HS-27A (cell line): Measurements from ENCODE around the gene TGM2.

ENCODE experiments used
- DNase-seq: peaks from one replicate; pipeline ENCODE4 v3.0.0-alpha.2; 2012; ENCODE audit warnings: low read depth, missing footprints

Gene TGM2

DNA sequence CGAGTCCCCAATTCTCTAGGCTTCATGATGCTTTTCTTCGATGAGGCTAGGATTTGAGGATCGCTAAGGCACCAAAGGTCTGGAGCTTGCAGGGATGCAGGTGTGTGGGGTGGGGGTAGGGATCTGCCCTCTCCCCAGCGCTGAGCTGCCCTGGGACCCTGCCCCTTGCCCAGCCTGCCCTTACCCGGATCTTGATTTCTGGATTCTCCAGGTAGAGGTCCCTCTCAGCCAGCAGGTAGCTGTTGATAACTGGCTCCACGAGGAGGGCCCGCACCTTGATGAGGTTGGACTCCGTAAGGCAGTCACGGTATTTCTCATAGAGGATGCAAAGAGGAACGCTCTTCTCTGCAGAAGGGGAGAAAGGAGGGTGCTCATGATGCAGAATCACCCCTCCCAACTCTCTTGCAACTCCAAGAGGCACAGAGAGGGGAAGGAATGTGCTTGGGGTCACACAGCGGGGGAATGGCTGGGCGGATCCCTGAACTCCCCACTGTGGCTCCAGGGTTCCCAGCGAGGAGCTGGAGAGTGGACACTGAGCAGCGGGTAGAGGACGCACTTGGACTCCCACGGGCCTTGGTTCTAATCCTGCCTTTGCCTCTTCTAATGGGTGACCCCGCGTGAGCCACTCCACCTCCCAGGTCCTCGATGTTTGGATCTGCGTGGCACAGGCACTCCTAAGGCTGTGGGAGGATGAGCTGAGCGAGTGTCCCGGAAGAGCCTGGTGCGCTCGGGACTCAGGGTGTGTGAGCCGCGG is 32.7 kb downstream of the TGM2 start:
- no peak for DNase-seq

DNA sequence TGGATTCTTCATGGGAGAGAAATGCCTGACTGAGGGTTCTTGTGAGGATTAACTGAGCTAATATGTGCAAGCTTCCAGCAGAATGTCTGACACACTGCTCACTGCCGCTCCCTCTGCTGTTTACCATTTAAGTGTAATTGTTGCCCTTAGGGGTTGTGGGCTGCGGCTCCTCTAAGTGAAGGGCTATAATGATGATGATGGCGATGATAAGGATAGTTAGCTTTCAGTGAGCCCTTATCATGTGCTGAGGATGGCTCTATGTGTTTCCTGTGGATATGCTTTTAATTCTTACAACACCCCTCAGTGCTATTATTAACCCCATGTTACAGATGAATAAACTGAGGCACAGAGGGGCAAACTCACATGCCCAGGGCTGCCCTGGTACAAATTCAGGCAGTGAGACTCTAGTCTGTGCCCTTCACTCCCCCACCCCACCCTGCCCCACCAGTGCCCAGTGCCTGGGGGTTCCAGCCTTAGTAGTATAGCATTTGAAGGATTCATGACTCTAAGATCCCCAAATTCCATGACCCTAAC is 33.4 kb downstream of the TGM2 start:
- DNase-seq = no peak

DNA sequence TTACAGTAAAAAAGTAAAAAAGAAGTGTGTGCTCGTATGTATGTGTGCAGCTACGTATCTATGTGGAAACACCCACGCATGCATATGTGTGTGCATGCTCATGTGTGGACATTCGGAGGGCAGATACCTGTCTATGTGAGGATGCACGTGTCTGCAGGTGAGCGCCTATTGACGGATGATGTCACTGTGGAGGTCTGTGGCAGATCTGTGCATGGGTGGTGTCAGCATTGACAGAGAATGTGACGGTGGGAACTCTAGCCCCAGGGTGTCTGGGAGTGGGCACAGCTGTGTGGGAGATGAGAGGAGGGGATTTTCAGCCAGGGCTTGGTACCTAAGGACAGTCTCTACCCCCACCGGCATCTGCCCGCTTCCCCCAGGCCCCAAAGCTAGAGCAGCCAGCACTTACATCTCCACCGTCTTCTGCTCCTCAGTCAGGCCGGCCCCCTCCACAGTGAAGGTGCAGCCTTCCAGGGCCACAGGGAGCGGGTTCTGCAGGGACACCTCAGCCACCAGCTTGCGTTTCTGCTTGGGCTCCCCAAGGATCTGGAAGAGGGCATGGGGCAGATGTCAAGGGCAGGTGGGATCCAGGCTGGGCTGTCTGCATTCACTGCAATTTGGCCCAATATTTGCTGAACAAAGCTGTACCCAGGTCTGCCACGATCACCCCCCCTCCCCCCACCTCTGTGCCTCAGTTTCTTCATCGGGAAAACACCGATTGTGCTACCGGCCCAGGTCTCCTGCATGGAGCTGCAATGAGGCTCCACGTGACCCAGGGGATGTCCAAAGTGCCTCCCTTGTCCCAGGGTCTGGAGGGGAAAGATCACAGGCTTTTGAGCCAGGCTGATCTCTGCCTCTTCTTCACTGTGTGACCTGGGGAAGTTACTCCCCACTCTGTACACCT is 34.1 kb downstream of the TGM2 start:
- no peak for DNase-seq

DNA sequence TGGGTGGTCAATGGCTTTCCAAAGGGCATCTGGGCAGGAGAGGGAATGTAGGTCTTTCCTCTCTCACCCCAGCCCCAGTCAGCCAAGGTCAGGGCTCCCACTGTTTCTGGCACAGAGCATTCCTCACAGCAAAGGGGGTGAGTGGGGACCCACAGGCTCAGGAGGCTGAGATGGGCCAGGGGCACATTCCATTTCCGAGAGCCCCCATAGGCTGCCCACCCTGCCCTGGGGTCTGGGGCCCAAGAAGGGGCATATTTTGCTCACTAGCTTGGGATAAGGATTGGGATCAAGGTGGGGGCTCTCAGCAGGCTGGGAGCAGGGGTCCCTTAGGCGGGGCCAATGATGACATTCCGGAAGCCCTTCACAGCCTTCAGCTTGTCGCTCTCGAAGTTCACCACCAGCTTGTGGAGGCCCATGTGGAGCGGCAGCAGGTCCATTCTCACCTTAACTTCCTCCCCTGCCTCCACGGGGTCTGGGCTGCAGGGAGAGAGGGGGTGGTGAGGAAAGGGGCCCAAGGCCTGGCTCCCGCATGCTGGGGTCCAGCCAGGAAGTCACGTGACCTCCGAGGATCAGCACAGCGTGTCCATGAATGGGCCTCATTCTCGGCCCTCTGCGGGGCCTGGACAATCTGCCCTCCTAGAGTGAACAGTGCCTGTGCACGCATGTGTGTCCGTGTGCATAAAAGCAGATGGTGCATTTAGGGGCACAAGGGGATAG is 35.0 kb downstream of the TGM2 start:
- no peak for DNase-seq

DNA sequence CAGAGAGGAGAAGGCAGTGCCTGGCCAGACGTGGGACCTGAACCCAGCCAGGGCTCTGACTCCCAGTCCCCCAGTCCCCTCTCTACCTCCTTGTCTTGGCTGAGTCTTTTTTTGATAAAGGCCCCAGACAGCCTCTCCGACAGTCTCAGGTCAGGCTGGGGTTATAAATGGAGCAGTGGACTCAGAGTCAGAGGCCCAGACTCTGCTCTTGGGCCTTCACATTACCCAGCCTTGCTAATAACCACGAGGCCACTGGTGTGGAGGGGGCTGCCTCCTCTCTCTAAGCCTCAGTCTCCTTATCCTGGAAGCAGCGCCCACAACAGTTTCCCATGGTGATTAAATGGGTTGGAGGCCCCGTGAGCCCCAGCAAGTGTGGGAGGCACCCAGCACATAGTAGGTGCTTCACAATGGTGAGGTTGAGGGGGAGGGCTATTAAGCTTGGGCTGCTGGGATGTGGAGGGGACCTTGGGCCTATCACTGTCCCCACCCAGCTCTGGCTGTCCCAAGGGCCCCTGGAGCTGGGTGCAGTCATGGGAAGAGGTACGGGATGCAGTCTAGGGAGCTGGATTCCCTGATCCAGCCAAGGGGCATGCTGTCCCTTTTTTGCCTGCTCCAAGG is 35.7 kb downstream of the TGM2 start:
- DNase-seq = no peak

DNA sequence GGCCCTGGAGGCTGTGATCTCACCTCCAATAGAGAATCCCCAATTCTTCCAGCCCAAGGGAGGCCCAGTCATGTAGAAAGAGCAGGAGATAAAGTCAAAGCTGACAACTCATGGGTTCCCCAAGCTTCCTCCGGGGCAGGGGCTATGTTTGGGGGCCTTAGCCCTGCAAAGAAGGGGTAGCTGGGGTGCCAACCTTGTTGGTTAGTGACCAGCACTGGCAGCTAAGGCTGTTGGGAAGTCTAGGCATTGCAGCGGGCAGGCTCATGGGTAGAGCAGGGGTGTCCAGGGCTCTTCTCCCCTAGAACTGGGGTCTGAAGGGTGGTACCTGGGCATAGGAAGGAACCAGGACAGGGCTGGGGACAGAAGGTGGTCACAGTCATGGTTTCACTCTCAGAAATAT is 36.4 kb downstream of the TGM2 start:
- DNase-seq = no peak

DNA sequence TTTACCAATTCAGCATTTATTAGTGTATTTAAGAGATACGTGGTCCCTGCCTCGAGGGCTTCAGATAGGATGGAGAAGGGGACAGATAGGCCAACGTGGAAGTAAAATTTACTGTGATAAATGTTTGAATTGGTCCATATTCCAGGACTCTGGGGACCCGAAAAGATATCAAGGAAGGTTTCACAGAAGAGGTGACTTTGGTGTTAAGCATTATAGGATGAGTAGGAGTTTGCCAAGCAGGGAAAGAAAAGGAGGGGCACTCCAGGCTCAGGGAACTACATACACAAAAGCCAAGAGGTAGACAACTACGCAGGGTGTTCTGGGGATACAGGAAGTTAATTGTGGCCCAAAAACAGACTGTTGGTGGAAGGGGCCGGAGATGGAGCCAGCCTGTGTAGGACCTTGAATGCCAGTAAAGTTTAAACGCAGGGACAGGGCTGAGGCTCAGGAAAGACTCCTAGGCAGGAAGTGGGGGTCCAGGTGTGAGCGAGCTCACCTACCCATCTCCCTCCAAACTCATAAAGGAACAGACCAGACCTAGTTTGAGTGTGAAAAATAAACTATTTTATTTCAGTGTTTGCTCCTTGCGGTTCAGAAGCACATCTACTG is 37.0 kb downstream of the TGM2 start:
- DNase-seq = no peak

DNA sequence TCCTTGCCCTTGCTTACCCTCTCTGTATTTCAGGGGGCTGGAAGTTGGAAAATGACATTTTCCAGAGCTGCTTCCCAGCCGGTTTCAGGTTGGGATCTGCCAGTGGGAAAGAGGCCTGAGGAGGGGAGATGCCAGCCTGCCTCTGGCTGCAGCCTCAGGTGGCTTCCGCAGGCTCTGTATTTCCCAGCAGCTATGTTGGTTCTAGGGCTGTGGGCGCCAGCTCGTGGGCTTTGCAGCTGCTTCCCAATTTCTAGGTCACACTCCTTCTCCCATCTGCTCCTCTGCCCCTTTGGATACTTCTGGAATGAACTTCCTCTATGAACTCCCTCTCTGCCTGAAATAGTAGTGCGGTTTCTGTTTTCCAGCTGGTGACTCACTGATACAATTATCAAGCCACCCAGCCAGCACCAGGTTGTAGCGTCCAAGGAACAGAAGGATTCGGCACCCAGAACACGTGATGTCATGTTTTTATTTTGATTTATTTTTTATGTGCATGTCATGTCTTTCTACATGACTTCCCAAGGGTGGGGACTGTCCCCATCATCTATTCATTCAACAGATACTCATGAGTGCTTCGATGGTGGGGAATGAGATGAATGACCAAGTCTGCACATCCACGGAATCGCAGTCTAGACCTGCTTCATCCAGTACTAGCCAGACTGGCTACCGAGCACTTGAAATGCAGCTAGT is 38.0 kb downstream of the TGM2 start:
- DNase-seq = peak; percentile 81

DNA sequence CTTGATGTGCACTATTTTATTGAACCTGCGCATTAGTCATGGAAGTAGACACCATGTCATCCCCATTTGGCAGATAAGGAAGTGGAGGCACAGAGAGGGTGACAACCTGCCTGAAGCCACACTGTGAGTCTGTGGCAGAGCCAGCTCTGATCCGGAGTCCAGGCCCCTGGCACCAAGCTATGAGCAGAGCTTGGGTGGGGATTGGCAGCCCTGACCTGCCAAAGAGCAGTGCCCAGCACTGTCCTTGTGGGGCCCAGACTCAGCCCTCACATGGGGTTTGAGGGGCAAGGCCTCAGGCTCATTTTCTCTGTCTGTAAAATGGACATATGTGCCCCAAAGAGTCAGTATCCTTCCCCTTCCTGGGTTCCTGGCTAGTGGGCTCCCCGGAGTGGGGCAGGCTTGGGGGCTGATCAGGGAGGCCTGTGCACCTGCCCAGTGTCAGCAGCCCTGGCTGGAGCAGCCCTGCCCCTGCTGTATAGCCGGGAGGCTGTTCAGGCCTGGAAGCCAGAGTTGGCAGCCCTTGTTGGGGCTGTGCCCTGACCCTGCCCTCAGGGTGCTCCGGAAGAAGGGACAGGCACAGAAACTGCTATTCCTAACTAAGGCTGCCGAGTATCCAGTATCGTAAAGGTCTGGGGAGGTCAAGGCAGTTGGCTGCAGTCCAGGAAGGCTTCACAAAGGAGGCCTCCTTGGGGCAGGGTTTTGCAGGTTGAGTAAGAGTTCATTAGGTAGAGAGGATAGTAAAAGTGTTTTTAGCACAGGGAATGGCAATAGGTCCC is 38.7 kb downstream of the TGM2 start:
- DNase-seq = no peak

DNA sequence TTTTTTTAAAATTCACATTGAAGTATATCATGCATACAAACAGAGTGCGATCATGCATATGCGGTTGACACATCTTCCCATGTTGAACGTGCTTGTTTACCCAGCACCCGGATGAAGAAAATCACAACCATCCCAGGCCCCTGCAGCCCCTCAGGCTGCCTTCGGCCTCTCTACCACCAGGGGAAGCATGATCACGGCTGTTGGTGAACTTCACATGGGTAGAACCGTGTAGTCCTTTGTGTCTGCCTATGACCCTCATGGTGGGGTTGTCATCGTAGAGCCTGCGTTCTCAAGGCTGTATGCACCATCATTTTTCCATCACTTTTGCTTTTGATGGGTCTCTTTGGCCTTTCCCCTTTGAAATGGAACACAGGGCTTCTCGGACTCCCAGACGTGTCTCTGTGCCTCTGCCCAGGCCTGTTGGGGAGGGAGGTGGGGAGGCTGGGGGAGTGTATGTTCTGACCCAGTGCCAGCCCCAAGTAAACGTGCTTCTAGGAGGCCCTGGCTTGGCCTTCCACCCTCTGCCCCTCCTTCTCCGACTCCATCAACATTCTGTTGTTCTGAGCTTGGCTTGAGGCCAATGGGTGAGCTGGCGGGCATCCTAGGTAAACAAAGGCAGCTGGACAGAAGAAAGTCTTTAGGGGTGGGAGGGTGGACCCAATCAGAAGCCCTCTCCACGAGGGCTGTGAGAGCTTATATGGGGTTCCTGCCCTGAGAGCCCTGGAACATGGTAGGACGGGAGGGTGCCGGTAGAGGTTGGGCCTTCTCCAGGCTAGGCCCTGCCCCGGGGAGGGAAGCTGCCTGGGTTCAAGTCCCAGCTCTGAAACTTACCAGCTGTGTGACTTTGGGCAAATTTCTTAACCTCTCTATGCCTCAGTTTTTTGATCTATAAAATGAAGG is 39.7 kb downstream of the TGM2 start:
- no peak for DNase-seq

DNA sequence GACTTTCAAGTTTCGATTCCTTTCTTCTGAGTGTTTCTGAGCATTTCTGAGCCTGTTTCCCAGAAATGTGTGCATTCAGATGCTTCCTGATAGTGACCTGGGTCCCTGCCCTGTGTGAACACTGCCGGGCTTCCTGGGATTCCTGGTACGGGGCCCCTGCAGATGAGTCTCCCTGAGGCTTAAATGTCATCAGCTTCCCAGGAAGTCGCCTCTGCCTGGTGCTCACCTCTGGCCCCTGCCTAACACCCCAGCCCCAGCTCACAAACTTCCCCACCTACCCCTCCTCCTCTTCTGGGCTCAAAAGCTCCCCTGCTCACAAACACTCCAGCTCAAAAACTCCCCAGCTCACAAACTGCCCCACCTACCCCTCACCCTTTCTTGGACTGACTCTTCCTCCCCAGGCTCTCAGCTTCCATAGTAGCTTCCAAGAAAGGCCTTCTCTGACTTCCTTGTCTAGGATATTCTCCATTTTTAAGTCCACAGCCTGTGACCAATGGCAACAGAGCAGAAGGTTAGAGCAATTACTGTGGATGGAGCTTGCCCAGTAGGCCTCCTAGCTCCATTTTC is 42.0 kb downstream of the TGM2 start:
- no peak for DNase-seq

DNA sequence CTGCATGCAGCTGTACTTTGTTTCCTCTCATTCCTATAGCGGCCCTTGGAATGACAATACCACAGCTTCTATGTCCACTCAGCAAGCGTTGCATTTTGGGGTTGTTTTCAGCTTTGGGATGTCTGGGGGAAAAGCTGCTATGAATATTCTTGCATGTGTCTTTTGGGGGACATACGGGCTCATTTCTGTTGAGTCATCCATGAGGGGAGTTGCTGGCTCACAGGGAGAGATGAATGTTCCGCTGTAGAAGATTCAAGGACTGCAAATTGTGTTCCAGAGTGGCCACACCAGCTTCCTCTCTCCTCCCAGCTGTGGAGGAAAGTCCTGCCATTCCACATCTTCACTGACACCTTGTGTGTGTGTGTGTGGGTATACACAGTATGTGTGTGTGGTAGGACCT is 43.3 kb downstream of the TGM2 start:
- DNase-seq = no peak

DNA sequence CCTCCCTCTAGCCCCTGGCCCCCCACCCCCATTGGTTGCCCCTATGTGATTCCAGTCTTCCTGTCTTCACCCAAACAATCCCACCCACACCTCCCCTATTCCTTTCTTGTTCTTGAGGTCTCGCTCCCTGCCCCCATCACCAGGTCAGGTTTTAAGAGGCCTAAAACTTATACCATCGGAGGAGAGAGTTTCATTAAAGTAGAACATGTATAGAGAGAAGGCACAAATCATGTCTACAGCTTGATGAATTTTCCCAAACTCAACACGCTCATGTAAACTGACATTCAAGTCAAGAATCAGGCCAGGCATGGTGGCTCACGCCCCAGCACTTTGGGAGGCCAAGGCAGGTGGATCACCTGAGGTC is 44.5 kb downstream of the TGM2 start:
- no peak for DNase-seq

DNA sequence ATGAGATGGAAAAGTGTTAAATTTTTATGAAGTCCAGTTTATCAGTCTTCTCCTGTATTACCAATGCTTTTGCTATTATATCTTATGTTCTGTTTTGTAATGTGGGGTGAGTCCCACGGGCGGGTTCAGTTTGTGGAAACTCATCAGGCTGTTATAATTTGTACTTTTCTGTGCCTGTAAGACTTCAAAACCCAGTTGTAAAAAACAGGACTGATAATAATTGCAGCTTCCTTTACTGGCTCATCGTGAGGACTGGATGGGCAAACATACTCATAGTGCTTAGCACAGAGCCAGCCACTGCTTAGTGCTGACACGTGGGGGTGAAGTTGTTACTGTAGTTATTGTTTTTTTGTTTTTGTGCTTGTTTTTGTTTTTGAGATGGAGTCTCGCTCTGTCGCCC is 45.6 kb downstream of the TGM2 start:
- DNase-seq = no peak

DNA sequence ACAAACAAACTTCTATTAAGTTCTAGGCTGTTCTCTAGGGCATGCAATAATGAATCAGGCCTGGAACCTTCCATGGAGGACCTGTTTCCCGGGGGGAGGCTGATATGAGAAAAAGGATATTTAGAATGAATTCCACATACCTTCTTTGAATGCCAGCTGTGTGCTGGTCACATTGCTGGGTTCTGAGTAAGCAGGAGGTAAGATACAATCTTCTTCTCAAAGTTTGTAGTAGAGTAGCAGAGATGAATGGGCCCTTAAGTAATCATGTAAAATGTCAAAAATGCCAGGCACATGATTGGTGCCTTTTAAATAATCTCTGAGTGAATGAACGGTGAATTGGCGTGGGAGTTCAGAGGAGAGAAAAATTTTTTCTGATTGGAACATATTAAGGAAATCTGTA is 47.4 kb downstream of the TGM2 start:
- peak; percentile 97 for DNase-seq

DNA sequence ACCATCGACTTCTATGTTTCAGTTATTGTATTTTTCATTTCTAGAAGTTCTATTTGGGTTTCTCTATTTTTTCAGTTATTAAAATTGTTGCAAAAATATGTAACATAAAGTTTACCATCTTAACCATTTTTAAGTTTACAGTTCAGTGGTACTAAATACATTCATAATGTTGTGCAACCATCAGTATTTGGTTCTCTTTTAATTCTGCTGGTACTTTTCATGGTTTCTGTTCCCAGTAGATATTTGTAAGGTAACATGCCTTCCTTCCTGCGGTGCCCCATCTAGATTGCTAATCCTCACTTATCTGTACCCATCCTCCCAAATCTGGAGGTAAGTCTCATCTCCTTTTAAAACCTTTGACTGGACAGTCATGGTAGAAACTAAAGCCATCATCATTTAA is 47.9 kb downstream of the TGM2 start:
- no peak for DNase-seq

DNA sequence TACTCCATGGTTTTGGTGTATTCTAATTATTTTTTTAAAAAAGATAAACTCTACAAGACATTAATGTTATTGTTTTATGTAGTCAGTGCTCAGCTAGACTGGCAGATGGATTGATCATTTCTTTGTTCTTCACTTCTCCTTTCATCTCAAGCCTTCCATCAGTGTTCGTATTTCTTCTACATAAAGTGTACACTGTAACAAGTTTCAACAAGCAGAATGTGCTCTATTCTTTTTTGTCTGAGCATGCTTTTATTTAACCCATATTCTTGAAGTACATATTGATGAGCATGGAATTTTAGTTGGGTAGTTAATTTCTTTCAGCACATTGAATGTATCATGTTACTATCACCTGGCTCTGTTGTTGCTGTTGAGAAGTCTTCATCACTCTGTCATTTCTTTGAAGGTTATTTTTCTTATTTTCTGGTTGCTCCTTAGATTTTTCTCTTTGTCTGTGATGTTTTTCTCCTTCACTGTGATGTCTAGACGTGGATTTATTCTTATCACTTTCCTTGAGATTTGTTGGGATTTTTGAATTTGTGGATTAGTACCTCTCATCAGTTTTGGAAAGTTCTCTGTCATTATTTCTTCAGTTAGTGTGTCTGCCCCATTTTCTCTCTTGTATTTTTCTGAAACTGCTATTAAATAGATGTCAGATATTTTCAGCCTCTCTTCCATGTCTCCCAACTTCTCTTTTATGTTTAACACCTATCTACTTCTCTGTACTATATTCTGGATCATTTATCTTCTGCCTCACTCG is 48.5 kb downstream of the TGM2 start:
- no peak for DNase-seq

DNA sequence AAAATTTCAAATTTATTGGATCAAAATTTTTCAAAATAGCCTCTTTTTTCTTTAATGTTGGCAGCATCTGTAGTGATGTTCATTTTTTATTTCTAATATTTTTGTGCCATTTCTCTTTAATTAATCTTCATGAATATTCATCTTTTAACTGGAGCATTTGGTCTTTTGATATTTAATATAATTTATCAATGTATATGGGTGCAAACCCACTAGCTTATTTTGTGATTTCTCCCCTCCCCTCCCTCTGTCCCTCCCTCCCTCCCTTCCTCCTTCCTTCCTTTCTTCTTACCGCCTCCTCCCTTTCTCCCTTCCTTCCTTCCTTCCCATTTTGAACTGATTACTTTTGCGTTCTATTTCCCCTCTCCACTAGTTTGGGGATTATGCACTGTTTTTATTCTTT is 49.2 kb downstream of the TGM2 start:
- DNase-seq = no peak
